OCI-LY3 (cell line): ENCODE measurements around the gene ENTPD7.

Source experiments
- H2AFZ ChIP-seq: fragments of 200-600, 300-600 bp; shearing (Covaris generic); 2 replicates; pipeline ENCODE4 v1.6.0; 2014; ENCODE audit warnings: antibody characterized with exemption, low read depth, low read length
- H3K27ac ChIP-seq: fragments of 200-600, 300-600 bp; sonication (generic); 2 replicates; pipeline ENCODE4 v1.5.1; 2014; ENCODE audit warnings: mild to moderate bottlenecking, low read length, moderate library complexity, mixed read lengths
- H3K27me3 ChIP-seq: fragments of 200-600, 300-600 bp; sonication (generic); 2 replicates; pipeline ENCODE4 v1.6.1; 2014; ENCODE audit warnings: low read depth, low read length, mixed read lengths
- H3K36me3 ChIP-seq: fragments of 200-600, 300-600 bp; sonication (generic); replicated peaks from 2 replicates; pipeline ENCODE3; 2014; ENCODE audit warnings: low read depth, low read length, mixed read lengths
- H3K4me1 ChIP-seq: fragments of 300-600, 200-600 bp; sonication (generic); 2 replicates; pipeline ENCODE4 v1.6.1; 2014; ENCODE audit warnings: low read length, mixed read lengths
- H3K4me2 ChIP-seq: fragments of 200-600, 300-600 bp; sonication (generic); 2 replicates; pipeline ENCODE4 v1.6.1; 2014; ENCODE audit warnings: low read length, mixed read lengths
- H3K4me3 ChIP-seq: fragments of 300-600, 200-600 bp; sonication (generic); 2 replicates; pipeline ENCODE4 v1.5.1; 2014; ENCODE audit warnings: antibody characterized with exemption, mild to moderate bottlenecking, low read length, moderate library complexity
- H3K79me2 ChIP-seq: fragments of 300-600, 200-600 bp; shearing (Covaris generic); 2 replicates; pipeline ENCODE4 v1.6.1; 2014; ENCODE audit warnings: mild to moderate bottlenecking, low read length, mixed read lengths
- H3K9ac ChIP-seq: fragments of 300-600, 200-600 bp; shearing (Covaris generic); 2 replicates; pipeline ENCODE4 v1.6.0; 2014; ENCODE audit warnings: mild to moderate bottlenecking, low read length, moderate library complexity
- H3K9me3 ChIP-seq: fragments of 200-600, 300-600 bp; shearing (Covaris generic); 2 replicates; pipeline ENCODE4 v1.6.1; 2014; ENCODE audit warnings: low read length, mixed read lengths; ENCODE audit not compliant: insufficient read depth
- H4K20me1 ChIP-seq: fragments of 200-600, 300-600 bp; sonication (generic); 2 replicates; pipeline ENCODE4 v1.6.1; 2016; ENCODE audit warnings: low read length, mixed read lengths; ENCODE audit not compliant: insufficient read depth
- EZH2phosphoT487 ChIP-seq: fragments of 200-600 bp; shearing (Covaris generic); IDR thresholded peaks from 2 replicates; pipeline ENCODE4 v1.6.1; 2018; ENCODE audit warnings: antibody characterized with exemption, mixed run types, low read depth
- TF ChIP-seq, protein P1 (sequence below): fragments of 200-600, 300-600 bp; sonication (generic); IDR thresholded peaks from 2 replicates; pipeline ENCODE4 v1.5.1; 2014; ENCODE audit warnings: antibody characterized with exemption, low read length, low read depth

ENTPD7 gene

DNA sequence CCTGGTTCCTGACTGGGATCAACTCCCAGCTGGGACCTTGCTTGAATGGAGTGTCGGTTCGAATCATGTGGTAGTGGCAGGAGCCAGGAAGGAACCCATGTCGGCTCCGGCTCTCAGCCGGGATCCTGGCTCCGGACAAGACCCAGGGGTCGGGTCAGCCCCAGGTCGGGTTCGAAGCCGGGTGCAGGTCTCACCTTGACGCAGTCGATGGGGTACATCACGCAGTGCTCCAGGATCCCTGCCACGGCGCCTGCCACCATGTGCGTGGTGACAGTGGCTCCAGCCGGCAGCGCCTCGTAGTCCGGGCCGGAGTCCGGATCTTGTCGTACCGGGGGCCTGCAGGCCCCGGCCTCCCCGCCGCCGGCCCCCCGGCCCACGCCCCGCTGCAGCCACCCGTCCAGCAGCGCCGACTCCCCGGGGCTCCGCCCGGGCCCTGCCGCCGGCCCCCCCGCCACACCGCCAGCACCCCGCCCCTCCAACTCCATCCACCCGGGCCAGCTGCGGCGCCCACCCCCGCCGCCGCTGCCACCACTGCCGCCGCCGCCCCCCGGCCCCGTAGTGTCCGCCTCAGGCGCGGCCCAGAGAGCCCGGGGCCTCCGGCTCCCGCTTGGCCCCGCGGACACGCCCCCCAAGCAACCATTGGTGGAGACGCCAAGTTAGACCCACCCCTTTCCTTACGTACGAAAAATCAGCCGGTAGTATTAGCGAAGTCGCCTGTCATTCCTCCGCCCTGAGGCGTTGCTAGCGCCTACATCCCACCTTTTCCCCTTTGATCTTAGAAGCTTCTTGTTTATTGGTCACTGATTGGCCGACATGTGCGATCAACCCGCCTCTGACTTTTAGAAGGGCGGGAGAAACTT is 39.2 kb upstream of the ENTPD7 start, which contains the start of gene SLC25A28:
SLC25A28 (minus strand) TSS at position 589 of the 860 bp plus-strand sequence; CDS start at position 485, 104 bp downstream.
- Histone ChIP-seq H3K4me3 (peak within 1 kb of the TSS; percentile 98), H2AFZ (peak within 1 kb of the TSS; percentile 44; the same call in 1 of the 2 replicates)

DNA sequence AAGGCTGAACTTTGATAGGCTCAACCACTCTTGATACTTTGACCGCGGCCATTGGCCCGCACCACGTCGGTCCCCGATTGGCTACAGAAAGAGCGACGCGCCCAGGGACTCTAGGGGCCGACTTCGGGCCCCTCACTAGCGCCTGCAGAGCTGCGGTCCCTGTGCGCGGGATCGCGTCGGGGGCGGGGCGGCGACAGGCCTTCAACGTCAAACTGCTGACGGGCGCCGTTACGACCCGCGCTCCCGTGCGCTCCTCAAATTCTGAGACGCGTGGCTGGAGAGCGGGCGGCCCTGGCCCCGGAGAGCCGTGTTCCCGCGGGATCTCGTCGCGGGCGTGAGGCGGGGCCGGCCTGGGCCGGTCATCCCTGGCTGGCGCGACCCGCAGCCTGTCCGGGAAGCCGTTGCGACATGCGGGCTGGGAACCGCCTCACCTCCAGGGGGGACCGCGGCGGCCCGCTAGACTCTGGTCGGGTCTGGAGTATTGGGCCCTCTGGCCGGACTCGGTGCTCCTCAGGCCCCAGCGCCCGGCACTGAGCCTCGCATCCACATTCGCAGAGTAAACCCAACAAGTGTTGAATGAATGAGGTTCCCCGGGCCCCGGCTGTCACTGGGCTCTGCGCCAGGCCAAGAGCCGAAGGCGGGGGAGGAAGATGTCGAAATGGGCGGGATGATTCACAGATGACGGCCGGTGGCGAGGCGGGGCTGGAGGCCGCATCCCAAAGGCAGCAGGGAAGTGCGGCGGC is 38.4 kb upstream of the ENTPD7 start:
- Histone ChIP-seq H3K79me2 (peaks cover 27% of the 10 kb centered on the region), H4K20me1 (no peaks in the 10 kb centered on the region), H2AFZ (peak overlapping the region; percentile 44; the same call in 1 of the 2 replicates), H3K9ac (peak overlapping the region; percentile 94), H3K4me3 (peak overlapping the region; percentile 91), H3K9me3 (no peaks in the 10 kb centered on the region), H3K27me3 (no peaks in the 10 kb centered on the region), H3K27ac (peak overlapping the region; percentile 74), H3K4me1 (peaks cover 14% of the 10 kb centered on the region), H3K36me3 (no peaks in the 10 kb centered on the region), H3K4me2 (peak overlapping the region; percentile 83)
- no peak for TF ChIP-seq EZH2phosphoT487
- TF ChIP-seq, protein P1, sequence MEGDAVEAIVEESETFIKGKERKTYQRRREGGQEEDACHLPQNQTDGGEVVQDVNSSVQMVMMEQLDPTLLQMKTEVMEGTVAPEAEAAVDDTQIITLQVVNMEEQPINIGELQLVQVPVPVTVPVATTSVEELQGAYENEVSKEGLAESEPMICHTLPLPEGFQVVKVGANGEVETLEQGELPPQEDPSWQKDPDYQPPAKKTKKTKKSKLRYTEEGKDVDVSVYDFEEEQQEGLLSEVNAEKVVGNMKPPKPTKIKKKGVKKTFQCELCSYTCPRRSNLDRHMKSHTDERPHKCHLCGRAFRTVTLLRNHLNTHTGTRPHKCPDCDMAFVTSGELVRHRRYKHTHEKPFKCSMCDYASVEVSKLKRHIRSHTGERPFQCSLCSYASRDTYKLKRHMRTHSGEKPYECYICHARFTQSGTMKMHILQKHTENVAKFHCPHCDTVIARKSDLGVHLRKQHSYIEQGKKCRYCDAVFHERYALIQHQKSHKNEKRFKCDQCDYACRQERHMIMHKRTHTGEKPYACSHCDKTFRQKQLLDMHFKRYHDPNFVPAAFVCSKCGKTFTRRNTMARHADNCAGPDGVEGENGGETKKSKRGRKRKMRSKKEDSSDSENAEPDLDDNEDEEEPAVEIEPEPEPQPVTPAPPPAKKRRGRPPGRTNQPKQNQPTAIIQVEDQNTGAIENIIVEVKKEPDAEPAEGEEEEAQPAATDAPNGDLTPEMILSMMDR, result no peak

More for the DNA sequence above, 39.2 kb upstream of the ENTPD7 start, which contains the start of gene SLC25A28:
- peak within 1 kb of the TSS; percentile 83 for H3K4me2 ChIP-seq
- H3K27me3 ChIP-seq, result no peaks in the 10 kb centered on the region
- no peaks in the 10 kb centered on the region for H3K36me3 ChIP-seq
- no peaks in the 10 kb centered on the region for H3K9me3 ChIP-seq
- peaks cover 27% of the 10 kb centered on the region for H3K79me2 ChIP-seq
- H3K4me1 ChIP-seq, result peaks cover 14% of the 10 kb centered on the region
- H4K20me1 ChIP-seq, result no peaks in the 10 kb centered on the region
- H3K27ac ChIP-seq, result peak within 1 kb of the TSS; percentile 74
- no peak for TF ChIP-seq EZH2phosphoT487
- TF ChIP-seq, protein P1, result no peak
- H3K9ac ChIP-seq, result peak within 1 kb of the TSS; percentile 94

DNA sequence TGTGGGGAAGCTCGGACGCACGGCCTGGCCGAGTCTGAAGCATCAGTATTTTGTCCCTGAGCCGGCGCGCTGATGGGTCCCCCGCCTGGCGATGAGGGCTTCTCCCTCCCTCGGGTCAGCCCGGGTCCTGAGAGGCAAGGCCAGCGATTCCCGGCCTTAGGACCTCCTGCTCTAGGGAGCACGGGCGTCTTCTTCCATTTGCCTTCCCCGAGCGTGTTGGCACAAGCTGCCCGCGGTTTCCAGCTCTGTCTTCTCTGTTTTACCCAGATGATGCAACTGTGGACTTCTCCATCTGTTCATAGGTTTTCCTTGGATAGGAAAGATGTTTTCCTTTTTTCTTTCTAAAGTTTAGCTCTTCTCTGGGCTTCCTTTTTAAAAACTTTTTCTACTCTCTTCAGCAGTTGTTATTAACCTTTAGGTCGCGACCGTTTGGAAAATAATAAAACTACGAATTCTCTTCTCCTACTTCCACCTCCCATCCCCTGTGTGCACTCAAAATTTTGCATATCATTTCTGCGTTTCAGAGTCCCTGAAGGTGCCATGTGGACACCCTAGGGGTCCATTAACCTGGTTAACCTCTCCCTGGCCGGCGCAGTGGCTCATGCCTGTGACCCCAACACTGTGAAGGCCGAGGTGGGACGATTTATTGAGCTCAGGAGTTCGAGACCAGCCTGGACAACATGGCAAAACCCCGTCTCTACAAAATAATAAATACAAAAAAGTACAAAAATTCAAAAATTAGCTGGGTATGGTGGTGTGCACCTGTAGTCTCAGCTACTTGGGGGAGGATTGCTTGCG is 37.7 kb upstream of the ENTPD7 start:
- Histone ChIP-seq H3K27me3 (no peaks in the 10 kb centered on the region), H3K4me1 (peaks cover 14% of the 10 kb centered on the region), H3K4me3 (peak overlapping the region; percentile 91), H3K9me3 (no peaks in the 10 kb centered on the region), H3K4me2 (peak overlapping the region; percentile 83), H2AFZ (peak overlapping the region; percentile 44; the same call in 1 of the 2 replicates), H3K36me3 (no peaks in the 10 kb centered on the region), H3K27ac (peak overlapping the region; percentile 74), H3K9ac (peak overlapping the region; percentile 94), H3K79me2 (peaks cover 27% of the 10 kb centered on the region), H4K20me1 (no peaks in the 10 kb centered on the region)
- TF ChIP-seq EZH2phosphoT487, result no peak
- TF ChIP-seq, protein P1, result no peak
